Panc1 (cell line): ENCODE results near the gene RAMP1. TPM values are rescaled to one million over a fixed set of nuclear protein-coding genes. Genes with fewer than 3 reads are reported as not detected.

Experiments used
- ATAC-seq: fragments of 200-7000 bp; cut with Tn5 transposase; 2 replicates; pipeline ENCODE4 v1.9.1; 2020; ENCODE audit warnings: mild to moderate bottlenecking, moderate library complexity
- BruUV-seq: library from RNA; stranded (reverse); fragments of 400-500 nt; replicated peaks from 2 replicates; lab custom pipeline; 2021; lab: Mats Ljungman, UMichigan
- CTCF ChIA-PET: fragments of 300-600 bp; sonication (Branson Sonifier 250); formaldehyde crosslinking; loops from one replicate; lab custom pipeline; 2022; ENCODE audit warnings: antibody characterized with exemption; lab: Charles Lee
- POLR2A ChIA-PET: fragments of 300-600 bp; sonication (Branson Sonifier 250); formaldehyde crosslinking; loops from one replicate; lab custom pipeline; 2022; ENCODE audit warnings: antibody characterized with exemption; lab: Charles Lee
- DNase-seq: peaks from one replicate; pipeline ENCODE4 v3.0.0-alpha.2; 2010; ENCODE audit warnings: low read depth, low spot score
- H3K27ac ChIP-seq: 2 replicates; pipeline ENCODE4 v1.5.1; 2011; ENCODE audit warnings: mild to moderate bottlenecking, low read length, inconsistent platforms
- H3K27me3 ChIP-seq: fragments of 200-500 bp; sonication (Bioruptor generic); 2 replicates; pipeline ENCODE4 v1.6.0; 2014; ENCODE audit warnings: low read length, inconsistent platforms; ENCODE audit not compliant: control insufficient read depth, insufficient read depth
- H3K36me3 ChIP-seq: fragments of 200-500 bp; sonication (Bioruptor generic); 2 replicates; pipeline ENCODE4 v1.5.1; 2014; ENCODE audit warnings: inconsistent platforms, mild to moderate bottlenecking, low read length, moderate library complexity; ENCODE audit not compliant: control insufficient read depth, insufficient read depth
- H3K4me1 ChIP-seq: 2 replicates; pipeline ENCODE4 v1.5.1; 2011; ENCODE audit warnings: inconsistent platforms, mild to moderate bottlenecking, low read length, moderate library complexity; ENCODE audit not compliant: control insufficient read depth, insufficient read depth
- H3K4me3 ChIP-seq, 2 experiments: 2 replicates each; pipeline ENCODE4 v1.5.1; 2011 to 2012; ENCODE audit warnings: low read depth in 2 of 2, low read length in 2 of 2, mild to moderate bottlenecking in 2 of 2, inconsistent platforms in 1 of 2, moderate library complexity in 1 of 2
- H3K9me3 ChIP-seq: fragments of 200-500 bp; sonication (Bioruptor generic); 2 replicates; pipeline ENCODE4 v1.5.1; 2014; ENCODE audit warnings: low read depth, mild to moderate bottlenecking, inconsistent platforms, low read length, moderate library complexity; ENCODE audit not compliant: control insufficient read depth, insufficient read depth
- CTCF ChIP-seq: fragments of 450-650 bp; IDR thresholded peaks from 2 replicates; pipeline ENCODE4 v1.5.1; 2017; ENCODE audit warnings: mild to moderate bottlenecking
- POLR2AphosphoS5 ChIP-seq: IDR thresholded peaks from 2 replicates; pipeline ENCODE4 v1.6.1; 2012; ENCODE audit warnings: mild to moderate bottlenecking, low read depth, low read length, moderate library complexity
- REST ChIP-seq, 2 experiments: IDR thresholded peaks; 2 replicates each; pipeline ENCODE4 v1.6.1; 2011 to 2012; ENCODE audit warnings: low read depth in 2 of 2, control low read depth in 1 of 2, low read length in 1 of 2, mild to moderate bottlenecking in 1 of 2, moderate library complexity in 1 of 2; ENCODE audit not compliant: insufficient read depth in 1 of 2
- SIN3A ChIP-seq: IDR thresholded peaks from 2 replicates; pipeline ENCODE4 v1.6.1; 2012; ENCODE audit warnings: low read depth, mild to moderate bottlenecking, low read length, moderate library complexity, borderline replicate concordance; ENCODE audit not compliant: insufficient read depth
- TCF7L2 ChIP-seq: IDR thresholded peaks from 2 replicates; pipeline ENCODE4 v1.6.1; 2011; ENCODE audit warnings: mild to moderate bottlenecking, low read depth, low read length, inconsistent platforms
- in situ Hi-C: cut with HindIII; loops from 2 replicates; pipeline ENCODE4 v1.10.0; 2016; ENCODE audit warnings: low sequenced_read_pairs, low pct_unique_long_range_greater_than_20kb
- intact Hi-C: fragments of 100-400 bp; cut with micrococcal nuclease; formaldehyde crosslinking; loops from one replicate; pipeline ENCODE4 v1.10.0; 2022; ENCODE audit not compliant: unreplicated experiment
- total RNA-seq: library from RNA; stranded (reverse); gene quantifications from one replicate; pipeline ENCODE4 v1.2.1, GENCODE V29; 2021; ENCODE audit not compliant: unreplicated experiment

Gene RAMP1
- total RNA-seq, 1 experiment from 2014 or later: 17.6 TPM

GRCh38 chr2:237942513-237942899, 83.1 kb downstream of the RAMP1 start:
- TF ChIP-seq CTCF (no peak), SIN3A (no peak), POLR2AphosphoS5 (no peak), TCF7L2 (no peak), REST (IDR thresholded peaks at IDR 0.05; ENCODE audit: insufficient read depth in 1 of 2, low read depth in 2 of 2, low read length in 1 of 2) (no peak)
- Histone ChIP-seq H3K36me3 (no peaks in the 10 kb centered on the region), H3K27ac (no peak overlapping the region), H3K4me3 (no peak overlapping the region), H3K27me3 (no peaks in the 10 kb centered on the region), H3K9me3 (0 out of 2 replicates have a peak, but pooled peaks cover 5% of the 10 kb centered on the region), H3K4me1 (no peaks in the 10 kb centered on the region)
- in situ Hi-C loops (no loop called here), intact Hi-C loops (no loop called here)
- no TSS peak for BruUV-seq
- ChIA-PET POLR2A (no interaction called here), CTCF (no interaction called here)
- DNase-seq (no peak), ATAC-seq (no peak)

- in situ Hi-C loops: no loop called here
- no TSS peak for BruUV-seq
- intact Hi-C loops: no loop called here
- no peak for TF ChIP-seq REST (IDR thresholded peaks at IDR 0.05; ENCODE audit: insufficient read depth in 1 of 2, low read depth in 2 of 2, low read length in 1 of 2)
- no peak for TF ChIP-seq CTCF
- TF ChIP-seq SIN3A: no peak
- no peak for TF ChIP-seq POLR2AphosphoS5
- TF ChIP-seq TCF7L2: no peak
- ATAC-seq (no peak), DNase-seq (no peak)
- H3K27ac ChIP-seq: no peak overlapping the region
- 0 out of 2 replicates have a peak, but pooled peaks cover 5% of the 10 kb centered on the region for H3K9me3 ChIP-seq
- POLR2A ChIA-PET: no interaction called here
- CTCF ChIA-PET: no interaction called here
- no peaks in the 10 kb centered on the region for H3K36me3 ChIP-seq
- H3K4me3 ChIP-seq: no peak overlapping the region
- H3K27me3 ChIP-seq: no peaks in the 10 kb centered on the region
- H3K4me1 ChIP-seq: no peaks in the 10 kb centered on the region
These were observed 84.1 kb downstream of the RAMP1 start for GRCh38 chr2:237943395-237944094.
